Activated T-cell treated with anti-CD3 and anti-CD28 coated beads for 24 hours (primary cell): Measurements from ENCODE around the gene S1PR1.
"Not testable (repeated sequence)": the region's sequence is repeated elsewhere in the genome, so short reads cannot be mapped to it uniquely, and the experiment has no call there.

Source experiments
- DNase-seq: peaks from one replicate; pipeline ENCODE4 v3.0.0-alpha.2; 2020; ENCODE audit warnings: low read depth

Gene S1PR1

DNA sequence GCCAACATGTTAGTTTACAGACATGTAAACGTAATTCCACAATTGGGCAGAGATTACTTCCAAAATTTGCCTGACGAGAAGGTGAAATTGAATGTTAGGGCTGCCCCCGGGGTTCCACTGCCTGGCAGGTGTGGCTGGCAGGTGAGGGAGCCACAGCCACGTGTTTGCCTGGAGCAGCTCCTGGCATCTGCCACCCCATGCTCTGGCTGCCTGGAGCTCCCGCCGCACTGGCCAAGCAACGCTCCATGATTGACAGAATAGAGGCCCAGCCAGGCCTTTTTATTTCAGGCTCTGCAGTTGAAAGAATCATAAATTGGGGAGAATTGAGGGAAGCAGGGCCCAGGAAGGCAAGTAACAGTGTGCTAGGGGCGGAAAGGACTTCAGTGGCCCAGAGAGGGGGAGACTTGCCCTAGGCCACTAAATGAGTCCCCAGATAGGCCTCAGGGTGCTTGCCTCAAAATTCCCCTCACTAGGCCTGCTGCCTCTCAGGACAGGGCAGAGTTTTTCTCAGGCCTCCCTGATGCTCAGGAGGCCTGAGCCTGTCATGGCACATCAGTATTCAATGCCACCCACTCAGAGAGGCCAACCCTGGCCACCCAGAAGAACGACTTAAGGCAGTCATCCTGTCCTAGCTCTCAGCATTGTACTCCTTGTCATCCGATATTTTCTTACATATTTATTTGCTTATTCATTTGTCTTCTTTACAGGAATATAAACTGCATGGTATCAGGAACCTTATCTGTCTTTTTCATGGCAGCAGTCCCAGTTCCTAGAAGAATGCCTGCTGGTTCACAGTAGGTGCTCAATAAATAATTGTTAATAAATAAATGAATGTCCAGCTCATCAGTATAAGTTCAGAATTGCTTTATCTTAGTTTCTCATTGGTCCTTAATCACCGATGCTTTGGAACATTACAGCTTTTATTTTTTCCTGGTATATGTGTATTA is 16.6 kb upstream of the S1PR1 start:
- DNase-seq: no peak

DNA sequence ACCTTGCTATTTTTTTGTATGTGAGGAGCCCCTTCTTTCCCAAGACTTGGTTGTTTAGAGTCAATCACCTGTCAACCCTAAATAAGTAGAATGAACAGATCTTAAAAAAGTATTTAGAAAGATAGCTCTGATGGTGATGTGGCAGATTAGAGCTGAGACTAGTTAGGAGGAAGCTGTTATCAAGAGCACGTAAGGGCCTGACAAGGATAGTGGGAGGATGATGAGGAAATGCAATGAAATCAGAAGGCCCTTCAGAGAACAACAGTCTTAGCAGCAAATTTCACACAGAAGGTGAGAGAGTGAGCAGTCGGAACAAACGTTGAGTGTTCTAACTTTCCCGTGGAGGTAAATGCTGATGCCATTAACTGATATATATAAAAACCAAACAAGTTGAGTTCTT is 15.9 kb upstream of the S1PR1 start:
- DNase-seq: no peak

DNA sequence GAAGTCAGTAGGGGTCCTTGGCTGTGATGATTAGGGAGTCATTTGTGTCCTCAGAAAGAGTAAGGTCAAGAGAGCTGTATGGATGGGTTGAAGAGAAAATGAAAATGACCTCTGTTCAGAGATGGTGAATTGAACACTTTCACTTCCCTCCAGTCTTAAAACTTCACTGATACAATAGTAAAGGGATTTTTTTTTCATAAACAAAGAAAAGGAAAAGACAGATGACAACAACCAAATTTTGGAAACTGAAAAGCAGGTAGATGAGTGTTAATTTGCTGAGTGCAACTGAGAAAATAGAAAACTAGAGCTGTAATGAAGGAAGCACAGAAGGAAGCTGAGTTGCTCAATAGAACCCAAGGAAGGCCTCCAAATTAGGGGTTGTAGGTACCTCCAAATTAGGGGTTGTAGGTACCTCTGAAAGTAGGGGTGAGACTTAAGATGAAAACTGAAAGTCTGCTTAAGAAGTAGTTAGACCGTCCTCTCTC is 14.8 kb upstream of the S1PR1 start:
- no peak for DNase-seq

DNA sequence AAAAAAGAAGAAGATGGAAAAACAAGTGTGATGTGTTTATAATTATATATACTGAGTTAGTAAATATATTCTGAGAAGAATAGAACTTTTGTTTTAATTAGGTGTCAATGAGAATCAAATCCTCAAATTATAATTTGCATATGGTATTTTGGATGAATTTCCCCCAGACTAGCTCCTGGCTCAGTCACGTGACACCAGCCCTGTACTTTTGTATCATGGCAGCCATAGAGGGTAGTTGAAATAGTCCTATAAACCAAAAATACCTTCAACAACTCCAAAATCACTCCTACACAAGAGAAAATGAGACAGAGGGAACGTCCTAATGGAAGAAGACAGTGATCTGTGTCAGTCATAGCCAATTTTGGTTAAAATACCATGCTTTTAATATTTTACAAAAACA is 9.0 kb upstream of the S1PR1 start:
- DNase-seq: no peak

DNA sequence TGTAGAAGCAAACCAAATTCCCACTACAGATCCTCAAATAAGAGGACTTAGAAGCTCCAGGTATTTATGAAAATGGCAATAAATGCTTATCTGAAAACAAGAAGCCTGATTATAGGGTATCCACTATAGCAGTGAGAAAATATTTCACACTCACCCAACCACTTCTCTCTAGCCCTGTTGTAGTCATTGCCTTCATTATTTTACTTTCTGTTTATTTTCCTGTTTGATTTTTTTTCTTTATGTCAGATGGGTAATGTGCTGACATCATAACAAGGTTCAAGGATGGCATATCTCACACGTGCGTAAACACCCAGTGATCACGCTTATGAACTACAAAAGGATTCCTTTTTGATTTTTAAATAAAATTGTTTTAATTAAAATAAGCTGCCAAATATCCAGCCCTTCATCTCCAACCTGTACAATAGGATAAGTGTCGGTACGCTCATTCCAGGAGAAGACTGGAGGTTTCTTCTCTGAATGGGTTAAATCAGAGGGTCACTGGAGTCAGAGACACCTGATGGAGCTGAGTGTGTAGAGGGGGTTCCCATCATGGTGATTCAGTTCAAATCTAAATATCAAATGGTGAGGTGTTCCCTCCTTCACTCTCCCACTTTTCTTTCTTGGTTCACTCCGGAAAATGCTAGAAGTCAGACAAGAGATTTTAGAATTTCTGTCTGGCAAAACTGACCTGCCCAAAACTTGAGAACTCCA is 8.2 kb upstream of the S1PR1 start:
- no peak for DNase-seq

DNA sequence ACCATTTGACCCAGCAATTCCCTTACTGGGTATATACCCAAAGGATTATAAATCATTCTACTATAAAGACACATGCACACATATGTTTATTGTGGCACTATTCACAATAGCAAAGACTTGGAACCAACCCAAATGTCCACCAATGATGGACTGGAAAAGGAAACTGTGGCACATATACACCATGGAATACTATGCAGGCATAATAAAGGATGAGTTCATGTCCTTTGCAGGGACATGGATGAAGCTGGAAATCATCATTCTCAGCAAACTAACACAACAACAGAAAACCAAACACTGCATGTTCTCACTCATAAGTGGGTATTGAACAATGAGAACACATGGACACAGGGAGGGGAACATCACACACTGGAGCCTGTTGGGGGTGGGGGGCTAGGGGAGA is 4.6 kb upstream of the S1PR1 start:
- not testable (repeated sequence) for DNase-seq

DNA sequence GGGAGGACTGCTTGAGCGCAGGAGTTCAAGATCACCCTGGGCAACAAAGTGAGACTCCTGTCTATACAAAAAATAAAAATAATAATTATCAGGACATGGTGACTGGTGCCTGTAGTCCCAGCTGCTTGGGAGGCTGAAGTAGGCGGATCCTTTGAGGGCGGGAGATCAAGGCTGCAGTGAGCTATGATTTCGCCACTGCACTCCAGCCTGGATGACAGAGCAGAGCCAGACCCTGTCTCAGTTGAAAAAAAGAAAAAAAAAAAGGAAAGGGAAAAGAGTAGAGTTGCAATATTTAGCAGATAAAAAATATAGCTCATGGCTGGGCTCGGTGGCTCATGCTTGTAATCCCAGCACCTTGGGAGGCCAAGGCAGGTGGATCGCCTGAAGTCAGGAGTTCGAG is 3.3 kb upstream of the S1PR1 start:
- DNase-seq: no peak

DNA sequence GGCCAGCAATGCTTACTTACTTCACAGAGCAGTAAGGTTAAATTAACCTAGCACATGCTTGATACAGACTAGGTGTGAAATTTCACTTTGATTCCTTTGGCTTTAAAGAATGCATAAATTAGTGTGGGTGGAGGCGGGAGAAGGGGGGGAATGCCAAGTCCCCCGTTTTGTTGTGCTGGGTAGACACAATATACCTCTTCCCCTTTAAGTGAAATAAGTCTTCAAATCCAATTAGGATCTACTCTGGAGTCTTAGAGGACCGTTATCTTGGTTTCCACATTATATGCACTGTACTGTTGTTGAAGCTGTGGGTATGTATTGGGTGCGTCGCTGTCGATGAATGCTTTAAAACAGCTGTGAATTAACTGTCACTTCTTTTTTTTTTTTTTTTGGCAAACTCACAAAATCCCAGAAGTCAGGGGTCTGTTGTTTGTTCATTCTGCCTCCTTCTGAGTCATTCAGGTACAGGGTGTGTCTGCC is 1.6 kb upstream of the S1PR1 start:
- DNase-seq: no peak

DNA sequence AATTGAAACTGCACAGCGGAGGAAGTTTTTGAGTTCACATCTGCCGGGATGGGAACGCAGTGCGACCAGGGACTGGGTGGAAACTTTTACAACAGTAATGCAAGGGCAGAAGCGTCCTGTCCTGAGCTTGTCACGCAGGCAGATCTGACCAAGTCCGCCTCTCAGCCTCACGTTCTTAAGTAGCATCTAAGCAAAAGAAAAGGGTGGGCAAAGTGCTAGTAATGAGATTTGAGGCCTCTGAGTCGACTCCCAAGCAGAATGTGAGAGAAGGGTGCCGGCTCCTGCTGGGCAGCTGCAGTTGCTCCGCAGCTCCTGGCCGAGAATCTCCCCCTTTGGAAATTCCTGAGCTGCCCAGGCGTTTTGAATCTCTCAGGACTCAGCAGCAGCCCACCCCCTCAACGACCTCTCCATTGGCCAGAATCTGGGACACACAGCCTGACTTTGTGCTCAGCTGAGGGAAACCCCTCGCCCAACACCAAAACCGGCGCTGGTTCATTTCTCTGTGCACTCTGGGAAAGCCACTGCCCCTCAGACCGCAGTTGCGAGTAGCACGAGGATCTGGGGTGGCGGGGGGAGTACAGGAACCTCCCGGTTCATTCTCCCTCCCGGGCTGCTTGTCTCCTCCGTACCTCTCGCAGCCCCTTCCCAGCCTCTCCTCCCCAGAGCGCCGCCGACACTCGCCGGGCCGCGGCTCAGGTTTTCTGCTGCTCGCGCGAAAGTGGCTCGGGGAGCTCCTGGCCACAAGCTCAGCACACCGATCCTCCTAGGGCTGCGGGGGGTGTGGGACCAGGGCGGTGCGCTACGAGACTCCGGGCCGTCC is 913 bp upstream of the S1PR1 start:
- peak; percentile 63 for DNase-seq

DNA sequence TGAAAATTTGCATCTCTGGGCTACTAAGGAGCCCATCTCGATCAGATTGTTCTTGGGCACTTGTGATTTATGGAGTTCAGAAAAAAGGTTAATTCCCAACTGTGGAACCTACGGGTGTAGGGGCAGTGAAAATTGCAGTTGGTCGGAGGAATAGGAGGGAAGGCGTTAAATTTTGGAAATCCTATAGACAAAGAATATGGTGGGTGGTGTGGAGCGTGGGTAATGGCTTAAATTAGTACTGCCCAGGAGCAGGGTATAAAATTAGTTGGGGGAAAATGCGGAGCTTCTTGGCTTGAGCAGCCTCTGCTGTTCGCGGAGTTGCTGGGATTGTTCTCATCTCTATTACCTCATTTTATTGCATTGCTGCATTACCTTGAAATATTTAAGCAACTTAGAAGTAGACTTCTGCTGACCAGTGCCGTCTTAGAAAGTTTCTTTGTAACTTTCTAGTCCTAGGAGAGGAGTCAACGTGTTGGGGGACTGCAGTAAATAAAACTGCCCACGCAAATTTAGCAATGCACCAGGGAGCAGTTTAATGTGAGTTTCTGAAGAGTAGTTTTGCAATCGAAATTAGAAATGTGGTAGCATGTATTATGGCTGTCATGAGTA is 514 bp downstream of the S1PR1 start:
- DNase-seq: no peak

DNA sequence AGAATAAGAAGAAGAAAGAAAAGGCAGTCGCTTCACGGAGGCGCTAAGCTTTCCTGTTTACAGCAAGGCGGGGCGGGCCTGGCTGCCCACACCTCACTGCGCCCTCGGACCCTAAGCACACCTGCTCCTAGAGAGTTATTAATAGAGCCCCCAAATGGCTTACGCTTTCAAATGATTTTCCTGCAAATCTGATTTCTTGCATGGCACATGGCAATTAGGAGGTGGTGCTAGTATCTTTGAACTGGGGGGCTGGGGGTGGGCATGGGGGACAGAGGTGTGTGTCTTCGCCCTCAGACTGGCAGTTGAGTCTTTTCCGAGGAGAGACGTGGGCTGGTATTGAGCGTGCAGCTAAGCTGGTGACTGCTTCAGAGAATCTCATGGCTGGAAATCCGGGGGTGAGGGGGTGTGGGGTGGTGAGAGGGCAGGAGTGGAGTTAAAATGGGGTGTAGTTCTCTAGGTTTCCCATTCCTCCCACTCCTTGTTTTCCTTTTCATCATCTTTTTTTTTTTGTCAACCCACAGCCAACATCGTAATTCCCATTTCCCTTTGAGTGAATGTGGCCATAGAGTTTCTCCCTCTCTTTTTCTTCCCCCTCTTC is 1.3 kb downstream of the S1PR1 start:
- peak; percentile 55 for DNase-seq

DNA sequence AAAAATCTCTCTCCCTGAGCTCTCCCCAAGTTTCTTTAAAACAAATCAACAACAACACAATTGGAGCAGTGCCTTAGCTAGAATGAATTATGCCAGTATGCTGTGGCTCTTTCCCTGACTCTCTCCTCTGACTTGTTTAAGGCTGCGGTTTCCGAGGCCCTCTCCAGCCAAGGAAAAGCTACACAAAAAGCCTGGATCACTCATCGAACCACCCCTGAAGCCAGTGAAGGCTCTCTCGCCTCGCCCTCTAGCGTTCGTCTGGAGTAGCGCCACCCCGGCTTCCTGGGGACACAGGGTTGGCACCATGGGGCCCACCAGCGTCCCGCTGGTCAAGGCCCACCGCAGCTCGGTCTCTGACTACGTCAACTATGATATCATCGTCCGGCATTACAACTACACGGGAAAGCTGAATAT is 1.9 kb downstream of the S1PR1 start:
- peak; percentile 85 for DNase-seq

DNA sequence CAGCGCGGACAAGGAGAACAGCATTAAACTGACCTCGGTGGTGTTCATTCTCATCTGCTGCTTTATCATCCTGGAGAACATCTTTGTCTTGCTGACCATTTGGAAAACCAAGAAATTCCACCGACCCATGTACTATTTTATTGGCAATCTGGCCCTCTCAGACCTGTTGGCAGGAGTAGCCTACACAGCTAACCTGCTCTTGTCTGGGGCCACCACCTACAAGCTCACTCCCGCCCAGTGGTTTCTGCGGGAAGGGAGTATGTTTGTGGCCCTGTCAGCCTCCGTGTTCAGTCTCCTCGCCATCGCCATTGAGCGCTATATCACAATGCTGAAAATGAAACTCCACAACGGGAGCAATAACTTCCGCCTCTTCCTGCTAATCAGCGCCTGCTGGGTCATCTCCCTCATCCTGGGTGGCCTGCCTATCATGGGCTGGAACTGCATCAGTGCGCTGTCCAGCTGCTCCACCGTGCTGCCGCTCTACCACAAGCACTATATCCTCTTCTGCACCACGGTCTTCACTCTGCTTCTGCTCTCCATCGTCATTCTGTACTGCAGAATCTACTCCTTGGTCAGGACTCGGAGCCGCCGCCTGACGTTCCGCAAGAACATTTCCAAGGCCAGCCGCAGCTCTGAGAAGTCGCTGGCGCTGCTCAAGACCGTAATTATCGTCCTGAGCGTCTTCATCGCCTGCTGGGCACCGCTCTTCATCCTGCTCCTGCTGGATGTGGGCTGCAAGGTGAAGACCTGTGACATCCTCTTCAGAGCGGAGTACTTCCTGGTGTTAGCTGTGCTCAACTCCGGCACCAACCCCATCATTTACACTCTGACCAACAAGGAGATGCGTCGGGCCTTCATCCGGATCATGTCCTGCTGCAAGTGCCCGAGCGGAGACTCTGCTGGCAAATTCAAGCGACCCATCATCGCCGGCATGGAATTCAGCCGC is 2.5 kb downstream of the S1PR1 start:
- peak; percentile 42 for DNase-seq

DNA sequence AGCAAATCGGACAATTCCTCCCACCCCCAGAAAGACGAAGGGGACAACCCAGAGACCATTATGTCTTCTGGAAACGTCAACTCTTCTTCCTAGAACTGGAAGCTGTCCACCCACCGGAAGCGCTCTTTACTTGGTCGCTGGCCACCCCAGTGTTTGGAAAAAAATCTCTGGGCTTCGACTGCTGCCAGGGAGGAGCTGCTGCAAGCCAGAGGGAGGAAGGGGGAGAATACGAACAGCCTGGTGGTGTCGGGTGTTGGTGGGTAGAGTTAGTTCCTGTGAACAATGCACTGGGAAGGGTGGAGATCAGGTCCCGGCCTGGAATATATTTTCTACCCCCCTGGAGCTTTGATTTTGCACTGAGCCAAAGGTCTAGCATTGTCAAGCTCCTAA is 3.2 kb downstream of the S1PR1 start:
- DNase-seq: no peak

DNA sequence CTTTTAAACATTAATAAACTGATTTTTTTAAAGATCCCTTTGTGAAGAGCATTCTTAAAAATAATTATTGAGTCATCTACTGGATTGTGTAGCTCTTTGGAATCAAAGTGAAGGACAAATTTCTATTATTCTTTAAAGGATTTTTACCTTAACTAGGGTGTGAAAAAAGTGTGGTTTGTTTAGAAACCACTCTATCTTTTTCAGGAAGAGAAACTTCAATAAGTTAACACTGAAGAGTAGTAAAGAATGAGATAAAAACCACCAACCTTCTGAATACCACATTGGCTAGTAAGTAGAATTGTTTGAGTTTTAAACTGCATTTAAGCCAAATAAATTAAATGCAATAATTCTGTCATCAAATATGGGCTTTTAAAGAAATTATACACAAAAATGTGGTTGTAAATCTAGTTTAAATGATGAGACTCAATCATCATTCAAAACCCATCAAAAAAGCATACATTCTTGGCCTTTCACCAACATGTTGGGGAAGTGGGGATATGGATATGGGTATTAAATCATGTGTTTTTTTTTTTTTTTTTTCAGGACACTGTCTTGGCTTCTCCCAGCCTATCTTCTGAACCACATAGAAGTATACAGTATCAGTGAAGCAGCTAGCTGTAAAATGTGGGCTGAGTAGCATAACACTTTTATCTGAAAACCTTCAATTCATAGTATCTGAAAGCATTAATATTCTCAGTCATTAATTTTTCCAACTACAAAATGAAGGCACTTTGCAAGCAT is 4.8 kb downstream of the S1PR1 start:
- DNase-seq: no peak

DNA sequence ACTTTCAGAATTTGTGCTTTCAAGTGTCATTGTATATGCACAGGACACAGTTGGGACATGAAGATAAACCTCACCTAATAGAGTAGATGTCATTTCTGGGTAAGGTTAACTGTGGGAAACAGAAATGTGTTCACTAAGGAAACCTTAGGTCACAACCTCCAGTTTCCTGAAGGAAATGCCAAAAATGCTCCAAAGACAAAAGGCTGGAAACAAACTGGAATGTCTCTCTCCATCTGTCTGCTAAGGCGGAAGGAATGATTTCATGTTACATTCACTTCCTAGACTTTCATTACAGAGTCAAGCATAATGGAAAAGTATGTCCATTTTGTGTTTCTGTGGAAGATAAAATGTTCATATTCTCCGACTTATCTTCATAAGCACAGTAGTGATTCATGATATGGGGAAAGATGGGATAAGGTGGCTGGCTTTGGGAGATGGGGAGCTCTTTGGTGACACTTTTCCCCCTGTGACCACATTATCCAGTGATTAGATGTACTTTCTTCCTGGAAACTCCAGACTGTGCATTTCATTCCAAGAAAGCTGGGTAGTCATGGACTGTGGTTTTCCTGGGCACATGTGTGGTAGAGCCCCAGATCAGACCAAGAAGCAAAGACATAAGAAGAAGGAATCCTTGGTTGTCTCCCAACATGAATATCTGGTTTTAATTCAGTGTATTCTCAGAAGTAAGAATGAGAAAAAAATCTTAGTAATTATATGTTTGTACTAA is 5.7 kb downstream of the S1PR1 start:
- no peak for DNase-seq

DNA sequence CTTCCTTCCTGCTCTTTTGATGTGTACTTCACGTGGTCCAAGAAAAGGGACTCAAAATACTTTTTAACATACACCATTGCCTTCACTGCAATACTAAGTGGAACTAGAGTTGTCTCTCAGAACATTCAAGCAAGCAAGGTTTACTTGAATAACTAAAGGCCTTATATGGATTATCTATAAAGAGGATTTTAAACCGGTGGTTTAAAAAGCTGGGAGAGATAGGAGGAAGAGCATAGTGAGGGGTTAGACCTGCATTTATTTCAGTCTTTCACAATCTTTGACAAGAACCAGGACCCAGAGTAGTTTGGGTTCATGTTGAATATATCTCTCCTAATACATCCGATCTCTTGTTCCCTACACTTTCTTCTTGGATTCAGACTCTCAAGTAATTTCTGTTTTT is 6.9 kb downstream of the S1PR1 start:
- DNase-seq: no peak

DNA sequence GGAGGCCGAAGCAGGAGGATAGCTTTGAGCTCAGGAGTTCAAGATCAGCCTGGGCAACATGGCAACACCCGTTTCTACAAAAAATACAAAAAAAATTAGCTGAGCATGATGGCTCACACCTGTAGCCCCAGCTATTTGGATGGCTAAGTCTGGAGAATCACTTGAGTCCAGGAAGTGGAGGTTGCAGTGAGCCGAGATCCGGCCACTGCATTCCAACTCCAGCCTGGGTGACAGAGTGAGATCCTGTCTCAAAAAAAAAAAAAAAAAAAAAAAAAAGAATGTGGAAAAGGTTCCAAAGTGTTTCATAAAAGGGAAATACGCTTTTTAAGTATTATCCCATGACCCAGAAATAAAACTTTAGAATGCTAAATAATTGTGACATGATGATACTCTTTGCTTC is 8.0 kb downstream of the S1PR1 start:
- no peak for DNase-seq
